OCI-LY7 (cell line): ENCODE measurements around the gene ANKRD22. TPM values are rescaled to one million over a fixed set of nuclear protein-coding genes. Genes with fewer than 3 reads are reported as not detected.

Source experiments
- BruUV-seq: library from RNA; stranded (reverse); fragments of 400-500 nt; replicated peaks from 2 replicates; lab custom pipeline; 2021; lab: Mats Ljungman, UMichigan
- CTCF ChIA-PET: fragments of 300-600 bp; sonication (Branson Sonifier 250); formaldehyde crosslinking; loops from one replicate; lab custom pipeline; 2022; ENCODE audit warnings: antibody characterized with exemption; ENCODE audit not compliant: unreplicated experiment; lab: Charles Lee
- POLR2A ChIA-PET: fragments of 300-600 bp; sonication (Branson Sonifier 250); formaldehyde crosslinking; loops from one replicate; lab custom pipeline; 2022; ENCODE audit warnings: antibody characterized with exemption; lab: Charles Lee
- DNase-seq: peaks from one replicate; pipeline ENCODE4 v3.0.0-alpha.2; 2015; ENCODE audit warnings: low spot score
- H2AFZ ChIP-seq: fragments of 200-600 bp; sonication (generic), shearing (Covaris generic); 2 replicates; pipeline ENCODE4 v1.6.1; 2014; ENCODE audit warnings: mild to moderate bottlenecking, antibody characterized with exemption, low read length, moderate library complexity
- H3K27ac ChIP-seq: fragments of 200-600 bp; sonication (generic); 2 replicates; pipeline ENCODE4 v1.5.1; 2014; ENCODE audit warnings: mixed run types, low read depth, mild to moderate bottlenecking, moderate library complexity, low read length, inconsistent platforms; ENCODE audit not compliant: poor library complexity, severe bottlenecking
- H3K36me3 ChIP-seq: fragments of 200-600 bp; sonication (generic); 2 replicates; pipeline ENCODE4 v1.6.1; 2014; ENCODE audit warnings: mild to moderate bottlenecking, antibody characterized with exemption, low read length, moderate library complexity, mixed read lengths; ENCODE audit not compliant: insufficient read depth
- H3K4me1 ChIP-seq: fragments of 200-600 bp; sonication (generic); 2 replicates; pipeline ENCODE4 v1.5.1; 2014; ENCODE audit warnings: mild to moderate bottlenecking, low read length; ENCODE audit not compliant: insufficient read depth, poor library complexity, severe bottlenecking
- H3K4me2 ChIP-seq: fragments of 200-600 bp; sonication (generic); 2 replicates; pipeline ENCODE4 v1.6.1; 2014; ENCODE audit warnings: mild to moderate bottlenecking, low read length
- H3K4me3 ChIP-seq: fragments of 200-600 bp; sonication (generic); 2 replicates; pipeline ENCODE4 v1.5.1; 2014; ENCODE audit warnings: mild to moderate bottlenecking, low read depth, low read length; ENCODE audit not compliant: poor library complexity, severe bottlenecking
- H3K79me2 ChIP-seq: fragments of 200-600 bp; sonication (generic); 2 replicates; pipeline ENCODE4 v1.6.1; 2016; ENCODE audit warnings: low read depth, mild to moderate bottlenecking, low read length, moderate library complexity, mixed read lengths; ENCODE audit not compliant: insufficient read depth
- H3K9me2 ChIP-seq: fragments of 200-600 bp; sonication (generic); 2 replicates; pipeline ENCODE4 v1.6.1; 2016; ENCODE audit warnings: mild to moderate bottlenecking, low read length, mixed read lengths; ENCODE audit not compliant: insufficient read depth
- H3K9me3 ChIP-seq: fragments of 200-600 bp; sonication (generic); 2 replicates; pipeline ENCODE4 v1.6.1; 2014; ENCODE audit warnings: mild to moderate bottlenecking, mixed run types, low read length, mixed read lengths
- H4K20me1 ChIP-seq: fragments of 200-600 bp; sonication (generic); 2 replicates; pipeline ENCODE4 v1.6.1; 2014; ENCODE audit warnings: mild to moderate bottlenecking, antibody characterized with exemption, low read length, moderate library complexity, mixed read lengths; ENCODE audit not compliant: insufficient read depth
- EZH2phosphoT487 ChIP-seq: fragments of 200-600 bp; sonication (generic); IDR thresholded peaks from 2 replicates; pipeline ENCODE4 v1.6.1; 2018; ENCODE audit warnings: low read depth, borderline replicate concordance, mild to moderate bottlenecking, mixed run types, antibody characterized with exemption, low read length, moderate library complexity, mixed read lengths
- intact Hi-C: fragments of 100-400 bp; cut with micrococcal nuclease; formaldehyde crosslinking; loops from one replicate; pipeline ENCODE4 v1.10.0; 2022; ENCODE audit not compliant: unreplicated experiment
- total RNA-seq, 2 experiments: library from RNA; depleted of rRNA in 1 of 2; stranded (reverse); fragments of >200 nt in 1 of 2; shearing (Covaris generic) in 1 of 2; gene quantifications; 2 replicates each; pipeline ENCODE4 v1.2.3, GENCODE V29; 2014 to 2022
- TF ChIP-seq, protein P1 (sequence below): fragments of 200-600 bp; sonication (generic); conservative IDR thresholded peaks from 2 replicates; pipeline ENCODE4 v1.5.1; 2014; ENCODE audit warnings: mild to moderate bottlenecking, antibody characterized with exemption, low read length, moderate library complexity, mixed read lengths

Gene ANKRD22
- total RNA-seq, 2 experiments from 2014 or later: not detected

DNA sequence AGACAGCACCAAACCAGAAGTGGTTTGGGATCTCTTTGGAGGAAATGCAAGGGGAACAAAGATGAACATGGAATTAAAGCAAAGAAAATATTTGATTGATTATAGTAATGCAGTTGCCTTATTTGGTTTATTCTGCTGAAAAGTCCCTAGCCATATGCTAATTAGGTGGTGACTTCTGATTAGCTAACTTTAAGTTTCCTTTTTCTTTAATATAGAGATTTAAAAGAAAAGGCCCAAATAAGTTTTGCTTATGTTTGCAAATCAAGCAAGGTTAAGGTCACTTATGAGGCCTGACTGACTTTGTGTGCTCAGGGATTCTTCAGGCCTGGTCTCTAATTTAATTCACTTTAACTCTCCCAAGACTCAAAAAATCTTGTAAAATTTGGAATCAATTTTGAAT lies 6.2 kb upstream of the ANKRD22 start:
- CTCF ChIA-PET: no interaction called here
- no TSS peak for BruUV-seq
- H3K4me2 ChIP-seq: no peak overlapping the region
- no peaks in the 10 kb centered on the region for H3K9me3 ChIP-seq
- no peaks in the 10 kb centered on the region for H3K36me3 ChIP-seq
- intact Hi-C loops: no loop called here
- no peak overlapping the region for H2AFZ ChIP-seq
- no peaks in the 10 kb centered on the region for H3K9me2 ChIP-seq
- TF ChIP-seq, protein P1, sequence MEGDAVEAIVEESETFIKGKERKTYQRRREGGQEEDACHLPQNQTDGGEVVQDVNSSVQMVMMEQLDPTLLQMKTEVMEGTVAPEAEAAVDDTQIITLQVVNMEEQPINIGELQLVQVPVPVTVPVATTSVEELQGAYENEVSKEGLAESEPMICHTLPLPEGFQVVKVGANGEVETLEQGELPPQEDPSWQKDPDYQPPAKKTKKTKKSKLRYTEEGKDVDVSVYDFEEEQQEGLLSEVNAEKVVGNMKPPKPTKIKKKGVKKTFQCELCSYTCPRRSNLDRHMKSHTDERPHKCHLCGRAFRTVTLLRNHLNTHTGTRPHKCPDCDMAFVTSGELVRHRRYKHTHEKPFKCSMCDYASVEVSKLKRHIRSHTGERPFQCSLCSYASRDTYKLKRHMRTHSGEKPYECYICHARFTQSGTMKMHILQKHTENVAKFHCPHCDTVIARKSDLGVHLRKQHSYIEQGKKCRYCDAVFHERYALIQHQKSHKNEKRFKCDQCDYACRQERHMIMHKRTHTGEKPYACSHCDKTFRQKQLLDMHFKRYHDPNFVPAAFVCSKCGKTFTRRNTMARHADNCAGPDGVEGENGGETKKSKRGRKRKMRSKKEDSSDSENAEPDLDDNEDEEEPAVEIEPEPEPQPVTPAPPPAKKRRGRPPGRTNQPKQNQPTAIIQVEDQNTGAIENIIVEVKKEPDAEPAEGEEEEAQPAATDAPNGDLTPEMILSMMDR: no peak
- TF ChIP-seq EZH2phosphoT487: no peak
- no peak overlapping the region for H3K4me3 ChIP-seq
- no peaks in the 10 kb centered on the region for H3K79me2 ChIP-seq
- no peak for DNase-seq
- no peaks in the 10 kb centered on the region for H4K20me1 ChIP-seq
- POLR2A ChIA-PET: no interaction called here
- H3K27ac ChIP-seq: no peak overlapping the region
- H3K4me1 ChIP-seq: no peaks in the 10 kb centered on the region

DNA sequence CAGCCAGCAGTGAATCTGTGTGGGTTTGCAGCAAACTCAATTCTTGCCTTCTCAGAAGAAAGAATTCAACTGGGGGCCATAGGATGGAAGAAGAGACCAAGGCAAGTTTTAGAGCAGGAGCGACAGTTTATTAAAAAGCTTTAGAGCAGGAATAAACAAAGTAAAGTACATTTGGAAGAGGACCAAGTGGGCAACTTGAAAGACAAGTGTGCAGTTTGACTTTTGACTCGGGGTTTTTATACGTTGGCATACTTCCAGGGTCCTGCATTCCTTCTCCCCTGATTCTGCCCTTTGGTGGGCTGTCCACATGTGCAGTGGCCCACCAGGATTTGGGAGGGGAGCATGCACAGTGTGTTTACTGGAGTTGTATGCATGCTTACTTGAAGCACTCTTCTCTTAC lies 3.0 kb upstream of the ANKRD22 start:
- no TSS peak for BruUV-seq
- Histone ChIP-seq H3K4me2 (no peak overlapping the region), H3K4me3 (no peak overlapping the region), H3K27ac (no peak overlapping the region), H3K79me2 (no peaks in the 10 kb centered on the region), H3K9me3 (no peaks in the 10 kb centered on the region), H3K9me2 (no peaks in the 10 kb centered on the region), H2AFZ (no peak overlapping the region), H3K36me3 (no peaks in the 10 kb centered on the region), H3K4me1 (no peaks in the 10 kb centered on the region), H4K20me1 (no peaks in the 10 kb centered on the region)
- POLR2A ChIA-PET: interaction anchor here (0.6 to 2.0 kb wide), 2 partner anchors 25 to 122 kb away, joined by 4 to 5 read pairs; partner anchors contain the start of gene STAMBPL1
- TF ChIP-seq, protein P1: no peak
- TF ChIP-seq EZH2phosphoT487: no peak
- intact Hi-C loops: no loop called here
- no peak for DNase-seq
- CTCF ChIA-PET: interaction anchor here (0.6 kb wide), 1 partner anchor 1186 kb away, joined by 3 read pairs; no protein-coding TSS in a partner anchor

DNA sequence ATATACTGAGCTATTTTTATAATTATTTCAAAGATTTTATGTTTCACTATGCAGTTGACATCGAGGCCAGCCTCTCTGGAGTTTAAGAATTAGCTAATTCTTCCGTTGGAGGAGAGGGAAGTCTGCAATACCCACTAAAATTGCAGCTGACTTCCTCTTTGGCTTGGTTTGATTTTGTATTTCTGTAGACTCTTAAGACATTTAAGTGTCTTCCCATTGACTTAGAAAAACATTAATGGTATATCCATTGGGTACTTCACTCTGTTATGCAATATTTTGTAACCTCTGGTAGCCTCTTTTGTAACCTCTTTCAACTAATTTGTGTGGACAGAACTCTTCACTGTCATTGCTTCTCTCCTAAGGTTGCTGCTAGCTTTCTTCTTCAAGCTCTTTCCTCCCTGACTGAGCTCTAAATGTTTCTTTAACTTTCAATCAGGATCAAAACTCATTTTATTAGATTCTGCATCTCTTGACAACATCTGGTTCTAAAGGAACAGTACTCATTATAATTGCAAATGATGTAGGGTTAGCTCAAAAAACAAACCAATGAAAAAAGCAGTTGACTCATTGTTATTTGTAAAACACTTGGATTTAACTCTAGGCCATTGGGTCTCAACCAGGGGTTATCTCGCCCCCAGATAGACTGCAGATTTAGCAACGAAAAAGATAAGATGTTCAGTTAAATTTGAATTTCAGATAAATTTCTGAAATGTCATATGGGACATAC lies 1.7 kb upstream of the ANKRD22 start:
- DNase-seq: no peak
- Histone ChIP-seq H3K4me2 (no peak overlapping the region), H3K9me2 (no peaks in the 10 kb centered on the region), H3K4me3 (no peak overlapping the region), H3K27ac (no peak overlapping the region), H3K36me3 (no peaks in the 10 kb centered on the region), H3K79me2 (no peaks in the 10 kb centered on the region), H2AFZ (no peak overlapping the region), H3K9me3 (no peaks in the 10 kb centered on the region), H4K20me1 (no peaks in the 10 kb centered on the region), H3K4me1 (no peaks in the 10 kb centered on the region)
- ChIA-PET CTCF (no interaction called here), POLR2A (interaction anchor here (0.6 to 1.2 kb wide), 4 partner anchors 17 to 161 kb away, joined by 3 to 5 read pairs (median 3); partner anchors contain the start of gene STAMBPL1)
- TF ChIP-seq, protein P1: no peak
- no peak for TF ChIP-seq EZH2phosphoT487
- intact Hi-C loops: no loop called here
- no TSS peak for BruUV-seq
